Measurements from ENCODE around the gene DLG5. TPM values are rescaled to one million over a fixed set of nuclear protein-coding genes. Genes with fewer than 3 reads are reported as not detected.
A peak's percentile ranks its signal among the peaks of the same experiment; 100 is the strongest.

The DLG5 gene
- total RNA-seq, 2 donors from 2014 or later = 26.0 to 36.7 TPM

DNA sequence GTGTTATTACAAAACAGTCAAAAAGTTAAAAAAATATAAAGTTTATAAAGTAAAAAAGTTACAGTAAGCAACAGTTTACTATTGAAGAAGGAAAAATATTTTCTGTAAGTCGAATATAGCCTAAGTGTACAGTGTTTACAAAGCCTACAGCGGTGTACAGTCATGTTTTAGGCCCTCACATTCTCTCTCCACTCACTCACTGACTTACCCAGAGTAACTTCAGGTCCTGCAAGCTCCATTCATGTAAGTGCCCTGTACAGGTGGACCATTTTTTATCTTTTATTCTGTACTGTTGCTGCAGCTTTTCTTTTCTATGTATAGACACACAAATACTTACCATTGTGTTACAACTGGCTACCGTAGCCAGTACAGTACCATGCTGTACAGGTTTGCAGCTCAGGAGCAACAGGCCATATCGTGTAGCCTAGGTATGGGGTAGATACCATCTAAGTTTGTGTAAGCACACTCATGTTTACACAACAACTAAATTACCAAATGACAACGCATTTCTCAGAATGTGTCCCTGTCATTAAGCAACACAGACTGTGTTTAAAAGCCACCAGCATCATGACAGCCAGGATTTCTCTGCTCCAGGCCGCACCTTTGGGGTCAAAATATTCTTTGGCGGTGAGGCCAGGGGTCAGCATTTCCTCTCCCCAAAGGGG lies 67.2 kb downstream of the DLG5 start:
- intact Hi-C loops (cut with DNase I, micrococcal nuclease) = no loop called here
- ATAC-seq (no peak), DNase-seq (no peak)

DNA sequence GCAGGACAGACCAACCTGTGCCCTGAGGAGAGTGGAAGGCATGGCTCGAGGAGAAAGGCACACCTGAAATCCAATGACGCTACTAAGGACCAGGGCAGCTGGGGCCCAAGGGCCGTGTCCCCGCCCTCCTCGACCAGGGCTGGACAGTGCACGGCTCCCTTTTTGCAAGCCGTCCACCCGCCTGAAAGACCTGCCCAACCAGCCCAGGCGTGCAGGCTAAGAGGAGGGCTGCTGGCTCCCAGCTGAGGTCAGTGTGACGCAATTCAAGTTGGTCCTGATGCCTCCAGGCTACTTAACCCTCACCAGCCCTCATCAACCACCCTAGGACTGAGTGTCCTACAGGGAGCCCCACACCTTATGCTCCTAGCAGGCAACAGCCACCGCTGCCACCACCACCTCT lies 69.3 kb downstream of the DLG5 start:
- ATAC-seq = no peak
- intact Hi-C loops (cut with DNase I, micrococcal nuclease) = no loop called here
- no peak for DNase-seq

DNA sequence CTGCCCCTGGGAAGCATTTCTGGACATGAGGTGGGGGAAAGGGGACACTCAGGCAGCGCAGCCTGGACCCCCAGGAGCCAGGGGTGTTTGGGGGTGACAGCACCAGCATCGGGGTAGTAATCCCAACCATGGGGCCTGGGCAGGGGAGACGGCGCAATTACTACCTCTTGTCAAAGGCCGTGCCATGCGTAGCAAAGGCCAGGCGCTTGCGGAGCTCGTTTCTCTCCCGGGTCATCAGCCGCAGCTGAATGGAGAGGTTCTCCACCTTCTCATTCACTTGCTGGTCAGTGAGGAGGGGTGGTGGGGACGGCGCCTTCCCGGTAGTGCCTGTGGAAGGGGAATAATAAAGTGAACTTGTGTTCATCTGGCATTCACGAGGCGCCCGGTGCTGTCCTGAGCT lies 70.0 kb downstream of the DLG5 start:
- intact Hi-C loops (cut with DNase I, micrococcal nuclease) = no loop called here
- DNase-seq (no peak), ATAC-seq (no peak)

DNA sequence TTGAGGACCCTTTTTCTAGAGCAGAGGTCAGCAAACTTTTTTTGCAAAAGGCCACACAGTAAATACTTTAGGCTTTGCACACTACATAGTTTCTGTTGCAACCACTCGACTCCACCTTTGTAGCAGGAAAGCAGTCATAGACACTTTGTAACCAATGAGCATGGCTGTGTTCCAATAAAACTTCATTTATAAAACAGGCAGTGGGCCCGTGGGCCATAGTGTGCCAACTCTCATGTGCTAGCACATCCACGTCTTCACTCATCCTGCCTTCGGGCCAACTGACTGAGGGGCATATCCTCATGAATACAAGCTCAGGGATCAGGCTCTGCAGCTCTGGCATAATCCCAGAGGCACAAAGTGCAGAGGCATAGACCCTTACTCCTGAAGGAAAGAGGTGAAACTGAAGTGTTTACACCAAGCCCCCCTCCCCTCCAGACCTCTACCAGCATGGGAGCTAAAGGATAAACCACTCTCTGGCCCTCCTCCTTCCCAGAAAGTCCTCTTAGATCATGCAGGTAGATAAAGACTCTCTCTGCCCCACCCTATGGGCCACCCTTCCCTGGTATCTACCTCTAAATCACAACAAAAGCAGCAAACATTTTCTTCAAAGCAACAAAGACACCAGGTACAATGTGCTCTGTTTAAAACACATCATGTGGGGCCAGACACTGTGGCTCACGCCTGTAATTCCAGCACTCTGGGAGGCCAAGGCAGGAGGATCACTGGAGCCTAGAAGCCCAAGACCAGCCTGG lies 71.0 kb downstream of the DLG5 start:
- ATAC-seq (no peak), DNase-seq (no peak)
- intact Hi-C loops (cut with DNase I, micrococcal nuclease) = no loop called here

DNA sequence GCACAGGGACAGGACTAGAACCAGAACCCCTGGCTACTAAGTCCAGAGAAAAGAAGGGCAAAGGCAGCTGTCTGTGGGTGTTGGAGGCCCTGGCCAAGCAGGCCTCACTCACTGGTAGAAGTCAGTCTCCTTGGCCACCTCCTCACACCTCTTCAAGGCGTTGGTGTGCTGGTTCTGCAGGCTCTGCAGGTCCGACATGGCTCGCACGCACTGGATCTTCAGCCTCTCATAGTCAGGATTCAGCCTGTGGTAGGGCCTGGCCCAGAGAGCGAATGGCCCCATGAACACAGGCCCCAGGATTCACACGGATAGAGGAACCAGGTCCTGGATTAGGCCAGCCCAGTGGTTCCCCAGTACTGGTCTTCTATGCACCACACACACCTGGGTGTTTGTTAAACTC lies 72.4 kb downstream of the DLG5 start:
- DNase-seq = no peak
- intact Hi-C loops (cut with DNase I, micrococcal nuclease) = no loop called here
- no peak for ATAC-seq

DNA sequence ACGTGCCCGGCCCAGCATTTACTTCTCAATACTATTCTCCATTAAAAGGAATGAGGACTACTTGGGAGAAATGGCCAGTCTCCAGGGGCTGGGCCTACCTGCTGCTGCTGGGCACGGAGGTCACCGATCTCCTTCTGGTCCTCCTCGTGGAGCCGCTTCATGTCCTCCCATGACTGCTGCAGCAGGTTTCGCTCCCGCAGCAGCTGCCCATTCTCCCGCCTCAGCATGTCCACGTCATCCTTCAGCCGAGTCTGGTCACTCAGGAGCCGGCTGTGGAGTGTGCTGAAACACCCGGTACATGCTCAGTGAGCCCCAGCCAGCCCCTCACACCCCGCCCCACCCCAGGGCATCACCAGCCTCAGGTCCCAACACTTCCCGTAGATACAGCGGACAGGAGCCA lies 73.3 kb downstream of the DLG5 start:
- ATAC-seq = no peak
- intact Hi-C loops (cut with DNase I, micrococcal nuclease) = no loop called here
- no peak for DNase-seq

DNA sequence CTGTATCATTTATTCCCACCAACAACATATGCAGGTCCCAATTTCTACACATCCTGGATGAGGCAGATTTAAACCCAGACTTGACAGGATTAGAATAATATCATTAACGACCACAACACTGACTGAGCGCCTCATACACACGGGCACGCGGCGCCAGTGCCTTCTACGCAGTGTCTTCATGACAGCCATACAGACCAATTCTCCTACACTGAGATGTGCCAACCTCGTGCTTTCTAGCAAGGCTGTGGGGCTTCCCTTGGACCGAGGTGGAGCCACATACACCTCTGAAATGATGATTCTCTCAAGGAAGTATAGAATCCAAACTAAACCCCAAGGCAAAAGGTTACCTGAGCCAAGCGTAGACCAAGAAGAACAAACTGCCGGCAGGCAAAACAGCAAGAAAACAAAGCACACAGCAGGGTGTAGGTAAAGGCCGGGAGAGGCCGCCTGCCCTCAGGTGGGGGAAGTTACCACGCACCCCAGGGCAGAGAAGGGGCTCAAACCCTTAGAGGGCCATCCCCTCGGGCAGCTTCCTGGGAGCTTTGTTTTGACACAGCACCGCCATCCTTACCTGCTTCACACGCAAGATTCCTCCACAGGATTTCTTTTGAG lies 75.8 kb downstream of the DLG5 start:
- DNase-seq (no peak), ATAC-seq (no peak)
- intact Hi-C loops (cut with DNase I, micrococcal nuclease) = no loop called here

DNA sequence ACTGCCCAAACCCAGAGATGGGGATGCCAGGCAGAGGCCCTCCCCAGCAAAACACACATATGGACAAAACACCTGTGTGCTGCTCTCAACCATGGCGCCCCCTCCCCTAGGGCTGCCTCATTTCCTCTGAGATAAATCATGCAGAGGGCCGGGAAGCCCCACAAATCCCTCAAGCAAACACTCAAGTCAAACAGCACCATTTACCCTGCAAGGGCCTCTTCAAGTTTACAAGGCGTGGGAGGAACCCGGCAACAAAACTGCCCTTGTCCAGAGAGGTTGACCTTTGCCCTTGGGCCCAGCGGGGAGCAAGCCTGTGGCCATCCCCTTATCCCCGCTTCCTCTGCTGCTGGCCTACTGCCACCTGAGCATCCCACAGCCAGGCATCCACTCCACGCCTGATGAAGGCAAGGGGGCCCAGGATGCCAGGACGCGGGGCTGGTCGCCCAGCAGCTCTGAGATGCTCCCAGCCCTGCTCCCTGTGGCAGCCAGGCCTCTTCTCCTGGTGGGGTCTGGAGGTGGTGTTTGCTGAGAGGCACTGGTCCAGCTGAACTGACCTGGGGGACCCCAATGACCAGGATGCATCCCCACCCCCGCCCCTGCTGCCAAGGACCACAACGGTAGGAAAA lies 77.4 kb downstream of the DLG5 start:
- intact Hi-C loops (cut with DNase I, micrococcal nuclease) = loop anchor here in 1 of 2 donors (10.0 kb wide), 1 partner anchor 76 kb away; the partner anchor contains the start of gene DLG5
- ATAC-seq (peak; percentile 35), DNase-seq (peak in 1 of 2 donors; percentile 53)

DNA sequence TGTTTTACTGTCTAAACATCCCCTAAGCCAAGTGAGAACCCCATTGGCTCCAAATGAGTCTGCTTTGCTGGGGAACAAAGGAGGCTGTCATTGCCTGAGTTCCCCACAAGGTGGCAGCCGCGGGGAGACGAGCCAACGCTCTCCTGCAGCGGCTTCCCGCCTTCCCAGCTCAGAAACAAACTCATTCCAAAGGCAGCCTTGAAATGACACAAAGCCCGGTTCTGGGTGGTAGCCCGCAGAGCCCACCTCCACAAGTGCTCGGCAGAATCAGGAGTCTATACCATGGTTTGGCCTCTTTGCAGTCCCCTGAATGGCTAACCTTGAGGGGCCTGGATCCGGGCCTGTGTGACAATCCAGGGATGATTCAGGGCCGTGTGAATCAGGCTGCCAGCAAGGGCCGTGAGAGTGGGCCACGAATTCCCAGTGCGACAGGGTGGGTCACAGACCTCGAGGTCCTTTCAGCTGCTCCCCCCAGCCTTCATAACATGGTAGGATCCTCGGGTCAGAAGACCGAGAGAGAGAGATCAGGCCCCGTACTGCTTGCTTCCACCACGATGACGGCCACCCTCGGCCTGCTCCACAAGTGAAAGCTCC lies 79.7 kb downstream of the DLG5 start:
- ATAC-seq = peak; percentile 40
- intact Hi-C loops (cut with DNase I, micrococcal nuclease) = loop anchor here in 1 of 2 donors (10.0 kb wide), 1 partner anchor 78 kb away; the partner anchor contains the start of gene DLG5
- DNase-seq = peak; percentile 73 to 78

DNA sequence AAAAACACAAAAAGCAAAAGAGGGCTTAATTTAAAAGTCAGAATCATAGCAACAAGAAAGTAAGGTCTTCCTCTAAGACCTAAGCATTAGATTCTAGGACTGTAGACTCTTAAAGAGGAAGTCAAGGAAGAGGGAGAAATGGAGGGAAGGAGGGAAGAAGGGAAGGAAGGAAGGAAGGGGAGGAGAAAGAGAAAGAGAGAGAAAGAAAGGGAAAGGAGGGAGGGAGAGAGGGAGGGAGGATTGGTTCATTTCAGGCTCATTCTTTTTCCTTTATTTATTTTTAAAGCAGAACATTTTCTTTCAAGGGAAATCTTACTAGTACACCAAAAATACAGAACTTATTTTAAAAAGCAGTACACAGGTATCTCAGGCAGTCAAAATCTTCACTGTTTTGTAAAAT lies 81.1 kb downstream of the DLG5 start:
- intact Hi-C loops (cut with DNase I, micrococcal nuclease) = loop anchor here in 1 of 2 donors (2.0 to 10.0 kb wide), 2 partner anchors 79 to 129 kb away; partner anchors contain the start of gene DLG5
- no peak for DNase-seq
- no peak for ATAC-seq

DNA sequence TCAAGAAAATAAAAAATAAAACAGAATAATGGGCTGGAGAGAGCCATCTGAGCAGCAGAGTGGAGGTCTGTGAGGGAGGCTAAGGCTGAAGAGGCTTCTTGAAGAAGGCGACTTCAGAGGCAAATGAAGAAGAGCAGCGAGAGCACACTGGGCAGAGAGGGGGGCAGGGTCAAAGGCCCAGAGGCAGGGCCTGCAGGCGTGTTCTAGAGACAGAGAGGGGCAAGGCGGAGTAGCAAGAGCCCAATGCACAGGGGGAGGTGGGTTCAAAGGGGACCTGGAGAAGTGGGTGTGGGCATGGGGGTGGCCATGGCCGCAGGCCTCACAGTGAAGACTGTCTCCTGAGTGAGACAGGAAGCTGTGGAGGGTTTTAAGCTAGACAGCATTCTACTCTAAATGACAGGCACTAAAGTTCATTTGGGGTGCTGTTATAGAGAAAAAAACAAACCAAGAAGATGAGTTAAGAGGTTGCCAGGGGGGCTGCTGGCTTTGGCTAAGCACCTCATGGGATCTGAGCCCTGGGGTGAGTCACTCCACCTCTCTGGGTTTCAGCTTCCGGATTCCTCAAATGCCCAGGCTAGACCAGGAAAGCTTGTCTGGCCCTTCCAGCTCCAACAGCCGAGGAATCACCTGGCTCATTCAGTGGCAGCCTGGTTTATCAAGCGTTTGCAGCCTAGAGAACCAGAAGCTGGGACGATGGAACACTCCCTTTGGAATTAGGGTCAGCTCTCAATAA lies 81.7 kb downstream of the DLG5 start:
- ATAC-seq = peak; percentile 72
- intact Hi-C loops (cut with DNase I, micrococcal nuclease) = loop anchor here in 1 of 2 donors (2.0 to 10.0 kb wide), 2 partner anchors 80 to 130 kb away; partner anchors contain the start of gene DLG5
- DNase-seq = peak; percentile 53 to 75

DNA sequence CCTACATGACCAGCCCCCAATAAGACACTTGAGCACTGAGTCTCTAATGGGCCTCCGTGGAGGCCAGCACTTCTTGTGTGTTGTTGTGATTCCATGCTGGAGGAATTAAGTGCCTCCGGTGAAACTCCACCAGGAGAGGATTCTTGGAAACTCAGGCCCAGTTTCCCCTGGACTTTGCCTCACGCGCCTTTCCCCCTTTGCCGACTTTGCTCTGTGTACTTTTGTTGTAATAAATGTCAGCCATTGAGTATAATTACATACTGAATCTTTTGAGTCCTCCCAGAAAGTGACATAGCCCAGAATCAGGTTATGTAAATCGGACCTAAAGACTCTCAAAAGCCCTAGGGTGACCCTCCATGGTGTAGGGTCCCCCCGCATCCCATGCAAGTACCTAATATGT lies 82.4 kb downstream of the DLG5 start:
- intact Hi-C loops (cut with DNase I, micrococcal nuclease) = loop anchor here in 1 of 2 donors (2.0 to 10.0 kb wide), 2 partner anchors 81 to 131 kb away; partner anchors contain the start of gene DLG5

DNA sequence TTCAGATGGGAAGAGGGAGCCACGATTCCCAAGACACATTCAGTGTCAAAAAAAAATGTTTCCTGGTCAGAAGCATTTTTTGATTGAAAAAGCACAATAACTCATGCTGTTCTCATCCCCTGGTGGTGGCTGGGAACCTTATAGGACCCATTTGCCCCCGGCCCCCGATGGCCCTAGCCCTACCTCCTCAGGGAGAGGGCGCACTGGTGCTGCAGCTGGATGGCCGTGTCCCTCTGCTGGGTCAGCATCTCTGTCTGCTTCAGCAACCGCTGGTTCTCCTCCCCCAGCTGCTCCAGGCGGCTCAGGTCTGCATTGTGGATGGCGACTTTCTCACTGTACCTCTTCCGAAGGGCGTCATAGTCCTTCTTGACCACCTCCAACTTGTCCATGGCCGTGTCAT lies 83.3 kb downstream of the DLG5 start:
- ATAC-seq (no peak), DNase-seq (no peak)
- intact Hi-C loops (cut with DNase I, micrococcal nuclease) = loop anchor here in 1 of 2 donors (10.0 kb wide), 1 partner anchor 82 kb away; the partner anchor contains the start of gene DLG5

More for the DNA sequence above, 82.4 kb downstream of the DLG5 start:
- DNase-seq (peak; percentile 66 to 76), ATAC-seq (peak; percentile 78)

DNA sequence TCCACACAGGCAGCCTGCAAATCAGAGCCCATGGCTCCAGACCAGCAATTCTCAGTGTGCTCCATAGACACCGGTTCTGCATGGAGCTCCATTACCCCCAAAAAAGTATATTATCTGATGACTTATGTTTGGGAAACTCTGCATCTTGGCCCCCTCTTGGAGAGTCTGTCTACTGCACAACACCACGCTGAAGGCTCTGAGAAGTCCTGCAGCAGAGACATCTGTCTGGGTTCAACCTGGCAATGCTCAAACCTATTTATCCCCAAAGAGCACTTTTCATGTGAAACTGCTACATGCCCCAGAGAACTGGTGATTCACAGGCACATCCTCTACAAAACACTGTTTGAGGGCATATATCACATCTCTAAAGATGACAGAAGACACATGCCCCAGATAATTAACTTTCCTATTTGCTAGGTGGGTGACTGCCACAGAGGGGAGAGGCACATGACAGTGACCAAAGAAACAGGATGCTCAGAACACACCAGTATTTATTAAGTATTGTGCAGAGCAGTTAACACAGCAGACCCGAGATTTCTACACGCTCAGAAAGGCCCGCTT lies 83.8 kb downstream of the DLG5 start:
- ATAC-seq (no peak), DNase-seq (no peak)
- intact Hi-C loops (cut with DNase I, micrococcal nuclease) = loop anchor here in 1 of 2 donors (10.0 kb wide), 1 partner anchor 82 kb away; the partner anchor contains the start of gene DLG5

DNA sequence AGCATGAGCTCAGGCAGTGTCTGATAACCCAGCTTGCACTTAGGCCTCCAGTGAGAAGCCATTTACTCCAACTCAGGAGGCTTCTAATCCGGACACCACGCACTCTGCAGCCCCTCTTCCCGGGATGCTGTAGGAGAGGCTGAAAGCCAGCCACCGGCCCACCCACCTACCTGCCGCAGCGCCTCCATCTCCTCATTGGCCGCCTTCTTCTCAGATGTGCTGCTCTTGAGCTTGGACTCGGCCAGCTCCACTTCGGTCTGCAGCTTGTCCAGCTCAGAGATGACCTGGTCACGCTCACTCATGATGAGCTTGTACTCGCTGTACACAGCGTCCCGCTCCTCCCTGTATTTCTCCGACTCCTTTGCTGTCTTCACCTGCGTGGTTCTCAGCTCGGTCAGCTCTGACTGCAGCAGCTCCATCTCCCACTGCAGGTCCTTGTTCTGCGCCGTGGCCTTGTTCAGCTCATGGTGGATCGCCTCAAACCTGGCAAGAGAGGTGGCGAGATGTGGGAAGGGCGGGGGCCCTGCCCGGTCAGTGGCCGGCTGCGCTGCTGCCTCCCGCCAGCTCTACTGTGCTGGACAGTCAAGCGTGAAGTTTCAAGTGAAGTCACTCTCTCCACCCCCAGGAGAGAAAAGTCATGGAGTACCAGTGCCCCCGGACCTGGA lies 84.7 kb downstream of the DLG5 start:
- ATAC-seq (no peak), DNase-seq (no peak)
- intact Hi-C loops (cut with DNase I, micrococcal nuclease) = loop anchor here in 1 of 2 donors (10.0 kb wide), 1 partner anchor 83 kb away; the partner anchor contains the start of gene DLG5

DNA sequence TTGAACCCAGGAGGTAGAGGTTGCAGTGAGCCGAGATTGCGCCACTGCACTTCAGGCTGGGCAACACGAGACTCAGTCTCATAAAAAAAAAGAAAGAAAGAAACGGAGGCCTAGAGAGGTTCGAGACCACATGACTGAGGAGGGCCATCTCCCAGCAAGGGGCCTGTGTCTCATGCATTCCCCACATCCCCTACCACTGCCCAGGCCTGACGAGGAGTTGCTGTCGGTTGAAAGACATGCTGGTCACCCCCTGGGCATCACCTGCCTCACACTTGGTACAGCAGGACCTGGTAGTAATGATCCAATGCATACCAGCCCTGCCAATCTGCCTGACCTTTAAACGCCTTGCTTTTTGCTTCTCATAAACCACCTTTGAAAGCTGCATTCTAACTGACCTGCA lies 85.9 kb downstream of the DLG5 start:
- DNase-seq = no peak
- intact Hi-C loops (cut with DNase I, micrococcal nuclease) = loop anchor here in 1 of 2 donors (10.0 kb wide), 1 partner anchor 84 kb away; the partner anchor contains the start of gene DLG5

More for the DNA sequence above, 85.9 kb downstream of the DLG5 start:
- no peak for ATAC-seq
